K562 (cell line): ENCODE measurements around the gene AIF1. TPM values are rescaled to one million over a fixed set of nuclear protein-coding genes. Genes with fewer than 3 reads are reported as not detected.
A peak's percentile ranks its signal among the peaks of the same experiment; 100 is the strongest.

ENCODE experiments used
- FOSL1 ChIP-seq: fragments of 200-800 bp; sonication (Bioruptor generic); conservative IDR thresholded peaks from 2 replicates; pipeline ENCODE4 v1.6.1; 2016; ENCODE audit warnings: missing genetic modification characterization, missing compliant biosample characterization
- HOXB6 ChIP-seq: fragments of 250-450 bp; sonication (Bioruptor Pico); IDR thresholded peaks from 2 replicates; pipeline ENCODE4 v1.5.1; 2022; ENCODE audit warnings: mild to moderate bottlenecking, borderline replicate concordance
- NBN ChIP-seq: fragments of 450-650 bp; IDR thresholded peaks from 2 replicates; pipeline ENCODE4 v1.6.1; 2016; ENCODE audit warnings: low read depth, mild to moderate bottlenecking
- STAG1 ChIP-seq: sonication (generic); formaldehyde crosslinking; IDR thresholded peaks from 2 replicates; pipeline ENCODE4 v1.5.0; 2020; ENCODE audit warnings: missing genetic modification reagents, borderline replicate concordance
- ZNF282 ChIP-seq: sonication (generic); formaldehyde crosslinking; IDR thresholded peaks from 2 replicates; pipeline ENCODE4 v1.8.1; 2023; ENCODE audit warnings: missing genetic modification reagents
- ZSCAN32 ChIP-seq: fragments of 450-650 bp; formaldehyde crosslinking; IDR thresholded peaks from 2 replicates; pipeline ENCODE4 v1.4.0; 2020; ENCODE audit warnings: mild to moderate bottlenecking, moderate library complexity
- polyA plus RNA-seq, 8 experiments: library from polyadenylated mRNA; depleted of rRNA in 4 of 8; stranded (reverse) in 5 of 8; unstranded in 3 of 8; fragments of >200 nt; fragmentation: Nextera tagmentation in 2 of 8; fragmentation: Illumina TruSeq in 1 of 8; extraction: Ambion mirVana in 2 of 8; extraction: Trizol in 1 of 8; gene quantifications; 2 replicates each; pipeline versions ENCODE4 v1.2.1 to v1.2.3, GENCODE V29; 2011 to 2014; ENCODE audit warnings: inconsistent platforms in 1 of 8, missing spikeins in 1 of 8
- total RNA-seq, 7 experiments: library from RNA; depleted of rRNA in 6 of 7; stranded (reverse); fragments of >200 nt in 6 of 7; fragmentation: Illumina TruSeq in 2 of 7; extraction: Trizol in 2 of 7; gene quantifications; 2 replicates each; pipeline versions ENCODE4 v1.2.1 to v1.2.3, GENCODE V29; 2011 to 2021; ENCODE audit warnings: low replicate concordance in 1 of 7
- TF ChIP-seq, protein P1 (sequence below): fragments of 450-650 bp; IDR thresholded peaks from 2 replicates; pipeline ENCODE4 v1.6.1; 2016; ENCODE audit warnings: mild to moderate bottlenecking, moderate library complexity
- TF ChIP-seq, protein P2 (sequence below): fragments of 250-450 bp; sonication (Bioruptor Pico); IDR thresholded peaks from 2 replicates; pipeline ENCODE4 v1.9.0; 2021; ENCODE audit warnings: mild to moderate bottlenecking
- TF ChIP-seq, protein P3 (sequence below): fragments of 250-450 bp; sonication (Bioruptor Pico); IDR thresholded peaks from 2 replicates; pipeline ENCODE4 v1.4.0; 2020; ENCODE audit warnings: mild to moderate bottlenecking
- TF ChIP-seq, protein P4 (sequence below): fragments of 450-650 bp; formaldehyde crosslinking; IDR thresholded peaks from 2 replicates; pipeline ENCODE4 v1.4.0; 2020; ENCODE audit warnings: mild to moderate bottlenecking, moderate library complexity

The AIF1 gene
- total and polyA plus RNA-seq, 9 of the 15 experiments (the other 6 are each of a cell fraction or from before 2014, with no cell fraction given), result 9.4 to 33.4 (median 19.4) TPM

DNA sequence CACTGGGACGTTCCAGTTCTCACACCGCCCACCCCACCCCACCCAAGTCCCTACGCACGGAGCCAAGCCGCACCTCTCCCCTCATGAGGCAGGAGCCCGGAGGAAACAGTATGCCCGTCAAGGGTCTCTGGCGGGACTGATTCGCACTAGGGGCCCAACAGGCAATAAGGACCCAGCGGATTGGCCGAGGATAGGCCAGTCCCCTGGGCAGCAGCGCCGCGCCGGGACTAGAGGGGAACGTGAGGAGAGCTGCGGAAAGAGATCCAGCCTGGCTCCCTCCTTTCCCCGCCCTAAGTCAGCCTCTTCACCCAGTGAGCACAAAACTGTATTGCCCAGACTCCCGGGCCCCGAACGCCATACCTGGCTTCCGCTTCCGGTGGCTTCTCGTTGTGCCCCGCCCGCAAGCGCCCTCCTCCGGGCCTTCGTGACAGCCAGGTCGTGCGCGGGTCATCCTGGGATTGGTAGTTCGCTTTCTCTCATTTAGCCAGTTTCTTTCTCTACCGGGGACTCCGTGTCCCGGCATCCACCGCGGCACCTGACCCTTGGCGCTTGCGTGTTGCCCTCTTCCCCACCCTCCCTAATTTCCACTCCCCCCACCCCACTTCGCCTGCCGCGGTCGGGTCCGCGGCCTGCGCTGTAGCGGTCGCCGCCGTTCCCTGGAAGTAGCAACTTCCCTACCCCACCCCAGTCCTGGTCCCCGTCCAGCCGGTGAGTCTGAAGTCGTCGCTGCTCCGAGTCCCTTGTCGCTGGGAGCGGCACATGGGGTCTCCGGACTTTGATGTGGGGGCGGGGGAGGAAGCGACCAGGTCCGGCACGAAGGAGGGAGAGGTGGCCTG is 50.7 kb downstream of the AIF1 start, which contains the start of gene CSNK2B (continued):
- TF ChIP-seq, protein P1, sequence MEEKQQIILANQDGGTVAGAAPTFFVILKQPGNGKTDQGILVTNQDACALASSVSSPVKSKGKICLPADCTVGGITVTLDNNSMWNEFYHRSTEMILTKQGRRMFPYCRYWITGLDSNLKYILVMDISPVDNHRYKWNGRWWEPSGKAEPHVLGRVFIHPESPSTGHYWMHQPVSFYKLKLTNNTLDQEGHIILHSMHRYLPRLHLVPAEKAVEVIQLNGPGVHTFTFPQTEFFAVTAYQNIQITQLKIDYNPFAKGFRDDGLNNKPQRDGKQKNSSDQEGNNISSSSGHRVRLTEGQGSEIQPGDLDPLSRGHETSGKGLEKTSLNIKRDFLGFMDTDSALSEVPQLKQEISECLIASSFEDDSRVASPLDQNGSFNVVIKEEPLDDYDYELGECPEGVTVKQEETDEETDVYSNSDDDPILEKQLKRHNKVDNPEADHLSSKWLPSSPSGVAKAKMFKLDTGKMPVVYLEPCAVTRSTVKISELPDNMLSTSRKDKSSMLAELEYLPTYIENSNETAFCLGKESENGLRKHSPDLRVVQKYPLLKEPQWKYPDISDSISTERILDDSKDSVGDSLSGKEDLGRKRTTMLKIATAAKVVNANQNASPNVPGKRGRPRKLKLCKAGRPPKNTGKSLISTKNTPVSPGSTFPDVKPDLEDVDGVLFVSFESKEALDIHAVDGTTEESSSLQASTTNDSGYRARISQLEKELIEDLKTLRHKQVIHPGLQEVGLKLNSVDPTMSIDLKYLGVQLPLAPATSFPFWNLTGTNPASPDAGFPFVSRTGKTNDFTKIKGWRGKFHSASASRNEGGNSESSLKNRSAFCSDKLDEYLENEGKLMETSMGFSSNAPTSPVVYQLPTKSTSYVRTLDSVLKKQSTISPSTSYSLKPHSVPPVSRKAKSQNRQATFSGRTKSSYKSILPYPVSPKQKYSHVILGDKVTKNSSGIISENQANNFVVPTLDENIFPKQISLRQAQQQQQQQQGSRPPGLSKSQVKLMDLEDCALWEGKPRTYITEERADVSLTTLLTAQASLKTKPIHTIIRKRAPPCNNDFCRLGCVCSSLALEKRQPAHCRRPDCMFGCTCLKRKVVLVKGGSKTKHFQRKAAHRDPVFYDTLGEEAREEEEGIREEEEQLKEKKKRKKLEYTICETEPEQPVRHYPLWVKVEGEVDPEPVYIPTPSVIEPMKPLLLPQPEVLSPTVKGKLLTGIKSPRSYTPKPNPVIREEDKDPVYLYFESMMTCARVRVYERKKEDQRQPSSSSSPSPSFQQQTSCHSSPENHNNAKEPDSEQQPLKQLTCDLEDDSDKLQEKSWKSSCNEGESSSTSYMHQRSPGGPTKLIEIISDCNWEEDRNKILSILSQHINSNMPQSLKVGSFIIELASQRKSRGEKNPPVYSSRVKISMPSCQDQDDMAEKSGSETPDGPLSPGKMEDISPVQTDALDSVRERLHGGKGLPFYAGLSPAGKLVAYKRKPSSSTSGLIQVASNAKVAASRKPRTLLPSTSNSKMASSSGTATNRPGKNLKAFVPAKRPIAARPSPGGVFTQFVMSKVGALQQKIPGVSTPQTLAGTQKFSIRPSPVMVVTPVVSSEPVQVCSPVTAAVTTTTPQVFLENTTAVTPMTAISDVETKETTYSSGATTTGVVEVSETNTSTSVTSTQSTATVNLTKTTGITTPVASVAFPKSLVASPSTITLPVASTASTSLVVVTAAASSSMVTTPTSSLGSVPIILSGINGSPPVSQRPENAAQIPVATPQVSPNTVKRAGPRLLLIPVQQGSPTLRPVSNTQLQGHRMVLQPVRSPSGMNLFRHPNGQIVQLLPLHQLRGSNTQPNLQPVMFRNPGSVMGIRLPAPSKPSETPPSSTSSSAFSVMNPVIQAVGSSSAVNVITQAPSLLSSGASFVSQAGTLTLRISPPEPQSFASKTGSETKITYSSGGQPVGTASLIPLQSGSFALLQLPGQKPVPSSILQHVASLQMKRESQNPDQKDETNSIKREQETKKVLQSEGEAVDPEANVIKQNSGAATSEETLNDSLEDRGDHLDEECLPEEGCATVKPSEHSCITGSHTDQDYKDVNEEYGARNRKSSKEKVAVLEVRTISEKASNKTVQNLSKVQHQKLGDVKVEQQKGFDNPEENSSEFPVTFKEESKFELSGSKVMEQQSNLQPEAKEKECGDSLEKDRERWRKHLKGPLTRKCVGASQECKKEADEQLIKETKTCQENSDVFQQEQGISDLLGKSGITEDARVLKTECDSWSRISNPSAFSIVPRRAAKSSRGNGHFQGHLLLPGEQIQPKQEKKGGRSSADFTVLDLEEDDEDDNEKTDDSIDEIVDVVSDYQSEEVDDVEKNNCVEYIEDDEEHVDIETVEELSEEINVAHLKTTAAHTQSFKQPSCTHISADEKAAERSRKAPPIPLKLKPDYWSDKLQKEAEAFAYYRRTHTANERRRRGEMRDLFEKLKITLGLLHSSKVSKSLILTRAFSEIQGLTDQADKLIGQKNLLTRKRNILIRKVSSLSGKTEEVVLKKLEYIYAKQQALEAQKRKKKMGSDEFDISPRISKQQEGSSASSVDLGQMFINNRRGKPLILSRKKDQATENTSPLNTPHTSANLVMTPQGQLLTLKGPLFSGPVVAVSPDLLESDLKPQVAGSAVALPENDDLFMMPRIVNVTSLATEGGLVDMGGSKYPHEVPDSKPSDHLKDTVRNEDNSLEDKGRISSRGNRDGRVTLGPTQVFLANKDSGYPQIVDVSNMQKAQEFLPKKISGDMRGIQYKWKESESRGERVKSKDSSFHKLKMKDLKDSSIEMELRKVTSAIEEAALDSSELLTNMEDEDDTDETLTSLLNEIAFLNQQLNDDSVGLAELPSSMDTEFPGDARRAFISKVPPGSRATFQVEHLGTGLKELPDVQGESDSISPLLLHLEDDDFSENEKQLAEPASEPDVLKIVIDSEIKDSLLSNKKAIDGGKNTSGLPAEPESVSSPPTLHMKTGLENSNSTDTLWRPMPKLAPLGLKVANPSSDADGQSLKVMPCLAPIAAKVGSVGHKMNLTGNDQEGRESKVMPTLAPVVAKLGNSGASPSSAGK, result no peak
- TF ChIP-seq ZNF282 (CRISPR knock-in tag) (no peak), FOSL1 (no peak), STAG1 (no peak), HOXB6 (CRISPR knock-in tag) (no peak), ZSCAN32 (CRISPR knock-in tag) (peak; percentile 65), NBN (peak; percentile 68)
- TF ChIP-seq, protein P2, sequence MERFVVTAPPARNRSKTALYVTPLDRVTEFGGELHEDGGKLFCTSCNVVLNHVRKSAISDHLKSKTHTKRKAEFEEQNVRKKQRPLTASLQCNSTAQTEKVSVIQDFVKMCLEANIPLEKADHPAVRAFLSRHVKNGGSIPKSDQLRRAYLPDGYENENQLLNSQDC (CRISPR knock-in tag), result peak; percentile 80; the same call in 1 of the 2 replicates
- TF ChIP-seq, protein P3, sequence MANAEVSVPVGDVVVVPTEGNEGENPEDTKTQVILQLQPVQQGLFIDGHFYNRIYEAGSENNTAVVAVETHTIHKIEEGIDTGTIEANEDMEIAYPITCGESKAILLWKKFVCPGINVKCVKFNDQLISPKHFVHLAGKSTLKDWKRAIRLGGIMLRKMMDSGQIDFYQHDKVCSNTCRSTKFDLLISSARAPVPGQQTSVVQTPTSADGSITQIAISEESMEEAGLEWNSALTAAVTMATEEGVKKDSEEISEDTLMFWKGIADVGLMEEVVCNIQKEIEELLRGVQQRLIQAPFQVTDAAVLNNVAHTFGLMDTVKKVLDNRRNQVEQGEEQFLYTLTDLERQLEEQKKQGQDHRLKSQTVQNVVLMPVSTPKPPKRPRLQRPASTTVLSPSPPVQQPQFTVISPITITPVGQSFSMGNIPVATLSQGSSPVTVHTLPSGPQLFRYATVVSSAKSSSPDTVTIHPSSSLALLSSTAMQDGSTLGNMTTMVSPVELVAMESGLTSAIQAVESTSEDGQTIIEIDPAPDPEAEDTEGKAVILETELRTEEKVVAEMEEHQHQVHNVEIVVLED (CRISPR knock-in tag), result peak; percentile 77
- TF ChIP-seq, protein P4, sequence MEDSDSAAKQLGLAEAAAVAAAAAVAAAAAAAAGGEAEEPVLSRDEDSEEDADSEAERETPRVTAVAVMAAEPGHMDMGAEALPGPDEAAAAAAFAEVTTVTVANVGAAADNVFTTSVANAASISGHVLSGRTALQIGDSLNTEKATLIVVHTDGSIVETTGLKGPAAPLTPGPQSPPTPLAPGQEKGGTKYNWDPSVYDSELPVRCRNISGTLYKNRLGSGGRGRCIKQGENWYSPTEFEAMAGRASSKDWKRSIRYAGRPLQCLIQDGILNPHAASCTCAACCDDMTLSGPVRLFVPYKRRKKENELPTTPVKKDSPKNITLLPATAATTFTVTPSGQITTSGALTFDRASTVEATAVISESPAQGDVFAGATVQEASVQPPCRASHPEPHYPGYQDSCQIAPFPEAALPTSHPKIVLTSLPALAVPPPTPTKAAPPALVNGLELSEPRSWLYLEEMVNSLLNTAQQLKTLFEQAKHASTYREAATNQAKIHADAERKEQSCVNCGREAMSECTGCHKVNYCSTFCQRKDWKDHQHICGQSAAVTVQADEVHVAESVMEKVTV (CRISPR knock-in tag), result 0 out of 2 replicates have a peak, but pooled peaks have one; percentile 40
